Endothelial cell (in vitro differentiated cells): ENCODE measurements around the gene CNPY4. TPM values are rescaled to one million over a fixed set of nuclear protein-coding genes. Genes with fewer than 3 reads are reported as not detected.
A peak's percentile ranks its signal among the peaks of the same experiment; 100 is the strongest.

ENCODE experiments used
- DNase-seq: peaks from one replicate; pipeline ENCODE4 v3.0.0; 2021; ENCODE audit warnings: low spot score
- H3K27ac Mint-ChIP-seq: one replicate; pipeline ENCODE4 v1.8.0; 2021; ENCODE audit warnings: mixed read lengths, inconsistent platforms; ENCODE audit not compliant: unreplicated experiment
- H3K27me3 Mint-ChIP-seq: one replicate; pipeline ENCODE4 v1.8.0; 2021; ENCODE audit warnings: mild to moderate bottlenecking, moderate library complexity, mixed read lengths, inconsistent platforms; ENCODE audit not compliant: unreplicated experiment
- H3K36me3 Mint-ChIP-seq: one replicate; pipeline ENCODE4 v1.8.0; 2021; ENCODE audit warnings: mild to moderate bottlenecking, low read depth, mixed read lengths, inconsistent platforms; ENCODE audit not compliant: unreplicated experiment
- H3K4me1 Mint-ChIP-seq: one replicate; pipeline ENCODE4 v1.8.0; 2021; ENCODE audit warnings: mild to moderate bottlenecking, mixed read lengths, inconsistent platforms; ENCODE audit not compliant: unreplicated experiment
- H3K4me3 Mint-ChIP-seq: one replicate; pipeline ENCODE4 v1.8.0; 2021; ENCODE audit warnings: mild to moderate bottlenecking, mixed read lengths, inconsistent platforms; ENCODE audit not compliant: unreplicated experiment
- H3K9me3 Mint-ChIP-seq: one replicate; pipeline ENCODE4 v1.8.0; 2021; ENCODE audit warnings: mixed read lengths, inconsistent platforms; ENCODE audit not compliant: unreplicated experiment
- CTCF ChIP-seq: fragments of 200-600 bp; sonication (generic); IDR thresholded peaks from one replicate; pipeline ENCODE4 v1.5.0; 2021; ENCODE audit warnings: antibody characterized with exemption; ENCODE audit not compliant: unreplicated experiment
- total RNA-seq: library from RNA; stranded (reverse); fragmentation: NEBNext Ultra II Directional; extraction: Animal tissue kit (Norgen Biotek cat#: 25700); gene quantifications from one replicate; pipeline ENCODE4 v1.2.1, GENCODE V29; 2021; ENCODE audit not compliant: unreplicated experiment

CNPY4 gene
- total RNA-seq, 1 donor from 2014 or later: 28.3 TPM

- Mint-ChIP-seq H3K36me3 (peaks cover 35% of the 10 kb centered on the region), H3K9me3 (no peaks in the 10 kb centered on the region), H3K27me3 (peaks cover 39% of the 10 kb centered on the region), H3K27ac (peak overlapping the region; percentile 81), H3K4me3 (peak overlapping the region; percentile 94), H3K4me1 (peaks cover 33% of the 10 kb centered on the region)
- no peak for DNase-seq
- no peak for TF ChIP-seq CTCF
These were observed 16.2 kb upstream of the CNPY4 start for GRCh38 chr7:100102950-100103840.

GRCh38 chr7:100105534-100105933 is 13.9 kb upstream of the CNPY4 start:
- Mint-ChIP-seq H3K36me3 (peaks cover 26% of the 10 kb centered on the region), H3K4me3 (no peak overlapping the region), H3K4me1 (peaks cover 12% of the 10 kb centered on the region), H3K9me3 (no peaks in the 10 kb centered on the region), H3K27ac (no peak overlapping the region), H3K27me3 (peaks cover 21% of the 10 kb centered on the region)
- DNase-seq: no peak
- TF ChIP-seq CTCF: no peak

GRCh38 chr7:100106633-100107032 is 12.8 kb upstream of the CNPY4 start:
- no peak for TF ChIP-seq CTCF
- no peak for DNase-seq
- peaks cover 14% of the 10 kb centered on the region for H3K27me3 Mint-ChIP-seq
- H3K27ac Mint-ChIP-seq: no peak overlapping the region
- H3K36me3 Mint-ChIP-seq: peaks cover 31% of the 10 kb centered on the region
- no peaks in the 10 kb centered on the region for H3K9me3 Mint-ChIP-seq
- no peak overlapping the region for H3K4me3 Mint-ChIP-seq
- H3K4me1 Mint-ChIP-seq: peaks cover 7% of the 10 kb centered on the region

DNA sequence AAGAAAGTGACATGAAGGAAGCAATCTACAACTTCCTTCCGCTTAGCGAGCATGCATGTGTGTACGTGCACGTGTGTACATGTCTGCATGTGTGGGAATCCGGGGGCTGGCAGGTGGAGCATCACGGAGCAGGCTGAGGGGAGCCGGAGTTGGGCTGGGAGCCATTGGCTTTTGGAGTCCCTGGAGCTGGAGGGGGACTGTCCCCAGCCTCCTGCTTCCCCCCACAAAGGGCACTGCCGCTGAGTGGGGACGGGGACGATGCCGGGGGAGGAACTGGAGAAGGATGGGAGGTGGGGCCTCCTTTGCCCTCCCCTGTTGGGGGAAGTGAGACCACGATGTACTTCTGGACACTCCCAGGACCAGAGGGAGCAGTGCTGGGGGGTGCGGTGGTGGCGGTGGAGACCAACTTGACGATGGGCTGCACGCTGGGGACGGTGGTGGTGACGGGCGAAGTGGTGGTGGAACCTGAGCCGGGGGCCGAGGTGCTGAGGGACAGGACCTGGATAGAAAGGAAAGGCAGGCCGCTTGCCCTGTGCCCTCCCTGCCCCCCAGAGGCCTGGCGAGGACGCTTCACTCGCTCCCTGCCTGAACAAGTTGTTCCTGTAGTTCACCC is 12.2 kb upstream of the CNPY4 start:
- Mint-ChIP-seq H3K9me3 (no peaks in the 10 kb centered on the region), H3K4me3 (peak overlapping the region; percentile 68), H3K27me3 (peaks cover 9% of the 10 kb centered on the region), H3K4me1 (peaks cover 6% of the 10 kb centered on the region), H3K27ac (no peak overlapping the region), H3K36me3 (peaks cover 34% of the 10 kb centered on the region)
- no peak for TF ChIP-seq CTCF
- no peak for DNase-seq

DNA sequence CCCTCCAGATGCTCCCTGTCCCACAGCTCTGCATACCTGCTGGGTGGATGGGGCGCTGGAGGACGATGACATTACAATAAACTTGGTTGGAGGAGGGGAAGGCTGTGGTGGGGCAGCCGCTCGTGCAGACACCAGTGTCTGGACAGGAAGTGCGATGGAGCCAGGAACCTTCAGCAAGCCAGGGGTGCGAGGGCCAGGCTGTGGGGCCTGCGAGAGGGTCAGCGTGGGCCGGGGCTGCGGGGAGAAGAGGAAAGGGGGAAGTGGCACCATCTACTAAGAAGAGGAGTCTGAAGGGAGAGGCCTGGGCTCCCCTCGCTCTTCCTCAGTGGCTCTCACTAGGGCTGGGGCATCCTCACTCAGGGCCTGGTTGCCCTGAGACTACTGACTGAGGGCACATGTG is 11.5 kb upstream of the CNPY4 start:
- Mint-ChIP-seq H3K27me3 (peaks cover 9% of the 10 kb centered on the region), H3K27ac (no peak overlapping the region), H3K36me3 (peaks cover 39% of the 10 kb centered on the region), H3K4me3 (no peak overlapping the region), H3K9me3 (no peaks in the 10 kb centered on the region), H3K4me1 (peaks cover 2% of the 10 kb centered on the region)
- no peak for DNase-seq
- no peak for TF ChIP-seq CTCF
